CD4-positive, alpha-beta T cell (primary cell): ENCODE measurements around the gene RHBDL3. TPM values are rescaled to one million over a fixed set of nuclear protein-coding genes. Genes with fewer than 3 reads are reported as not detected.

Experiments used
- ATAC-seq: fragments of 200-7000 bp; cut with Tn5 transposase; one replicate; pipeline ENCODE4 v1.10.0; 2022; ENCODE audit warnings: mild to moderate bottlenecking; ENCODE audit not compliant: poor library complexity
- CTCF ChIA-PET: fragments of 350-600 bp; sonication (Branson Sonifier 250); formaldehyde crosslinking; loops from one replicate; lab custom pipeline; 2021; ENCODE audit warnings: antibody characterized with exemption, inconsistent platforms; lab: Charles Lee
- POLR2A ChIA-PET: fragments of 350-600 bp; sonication (Branson Sonifier 250); formaldehyde crosslinking; loops from one replicate; lab custom pipeline; 2021; ENCODE audit warnings: antibody characterized with exemption, inconsistent platforms; lab: Charles Lee
- DNase-seq, 14 experiments: peaks; one replicate each; pipeline ENCODE4 v3.0.0-alpha.2; 2013 to 2020; ENCODE audit warnings: mixed read lengths in 2 of 14
- H3K27ac ChIP-seq, 2 donors: one replicate each; pipeline versions ENCODE4 v1.5.1 to v1.7.0; 2013; ENCODE audit warnings: low read length in 2 of 2, low read depth in 1 of 2, mild to moderate bottlenecking in 1 of 2
- H3K27me3 ChIP-seq, 2 experiments: 1 replicate in 1 of 2; 2 replicates in 1 of 2; pipeline versions ENCODE4 v1.6.1 to v1.7.0; 2013; ENCODE audit warnings: low read length in 2 of 2, control low read depth in 1 of 2, mild to moderate bottlenecking in 1 of 2, moderate library complexity in 1 of 2; ENCODE audit not compliant: insufficient read depth in 2 of 2, control insufficient read depth in 1 of 2
- H3K36me3 ChIP-seq: one replicate; pipeline ENCODE4 v1.6.1; 2013; ENCODE audit warnings: low read length, control low read depth; ENCODE audit not compliant: insufficient read depth
- H3K4me1 ChIP-seq: one replicate; pipeline ENCODE4 v1.6.1; 2013; ENCODE audit warnings: low read length, control low read depth; ENCODE audit not compliant: insufficient read depth
- H3K4me3 ChIP-seq: one replicate; pipeline ENCODE4 v1.5.1; 2013; ENCODE audit warnings: mild to moderate bottlenecking, low read length, moderate library complexity
- H3K9me3 ChIP-seq, 2 experiments: 1 replicate in 1 of 2; 2 replicates in 1 of 2; pipeline versions ENCODE4 v1.6.1 to v1.7.0; 2013; ENCODE audit warnings: low read length in 2 of 2, mild to moderate bottlenecking in 2 of 2, control low read depth in 1 of 2, moderate library complexity in 1 of 2; ENCODE audit not compliant: control insufficient read depth in 1 of 2, insufficient read depth in 1 of 2
- H3K27ac Mint-ChIP-seq: one replicate; pipeline ENCODE4 v1.8.0; 2020; ENCODE audit warnings: mixed read lengths
- H3K27me3 Mint-ChIP-seq: one replicate; pipeline ENCODE4 v1.8.0; 2021; ENCODE audit warnings: mixed read lengths
- H3K36me3 Mint-ChIP-seq: one replicate; pipeline ENCODE4 v1.8.0; 2021; ENCODE audit warnings: low read depth, mixed read lengths
- H3K4me1 Mint-ChIP-seq: one replicate; pipeline ENCODE4 v1.8.0; 2021; ENCODE audit warnings: low read depth, mixed read lengths
- H3K4me3 Mint-ChIP-seq: one replicate; pipeline ENCODE4 v1.8.0; 2020; ENCODE audit warnings: mild to moderate bottlenecking, mixed read lengths
- H3K9me3 Mint-ChIP-seq: one replicate; pipeline ENCODE4 v1.8.0; 2020; ENCODE audit warnings: mixed read lengths
- CTCF ChIP-seq: fragments of 200-600 bp; IDR thresholded peaks from one replicate; pipeline ENCODE4 v1.8.0; 2022; ENCODE audit warnings: antibody characterized with exemption, mild to moderate bottlenecking
- intact Hi-C, 2 experiments: fragments of 100-400 bp; cut with DNase I in 1 of 2; cut with micrococcal nuclease in 1 of 2; formaldehyde crosslinking; loops; one replicate each; pipeline versions ENCODE4 v1.15.1 to v1.9.0; 2023 to 2025; cut with DNase I, micrococcal nuclease
- total RNA-seq, 174 experiments: library from RNA in 2 of 174; stranded (reverse) in 2 of 174; gene quantifications; one replicate each; pipeline ENCODE4 v1.2.3 and lab custom pipeline; 2021 to 2026

Gene RHBDL3
- total RNA-seq, 2 experiments from 2014 or later = 0.08 TPM; not detected in 1

- Mint-ChIP-seq H3K27ac (no peak overlapping the region), H3K4me1 (no peaks in the 10 kb centered on the region), H3K9me3 (no peaks in the 10 kb centered on the region), H3K27me3 (peaks cover 7% of the 10 kb centered on the region), H3K4me3 (no peak overlapping the region), H3K36me3 (no peaks in the 10 kb centered on the region)
- Histone ChIP-seq H3K27me3 (no peaks in the 10 kb centered on the region), H3K4me1 (no peaks in the 10 kb centered on the region), H3K4me3 (no peak overlapping the region), H3K27ac (no peak overlapping the region), H3K9me3 (no peaks in the 10 kb centered on the region), H3K36me3 (no peaks in the 10 kb centered on the region)
- intact Hi-C loops = no loop called here
- no peak for TF ChIP-seq CTCF
- no peak for DNase-seq
- CTCF ChIA-PET = no interaction called here
- no peak for ATAC-seq
- POLR2A ChIA-PET = no interaction called here
Measured at GRCh38 chr17:32281011-32281451, 15.4 kb downstream of the RHBDL3 start.

- no peak overlapping the region for H3K4me3 Mint-ChIP-seq
- no peak for TF ChIP-seq CTCF
- Histone ChIP-seq H3K4me1 (no peaks in the 10 kb centered on the region), H3K36me3 (no peaks in the 10 kb centered on the region), H3K27me3 (no peaks in the 10 kb centered on the region), H3K9me3 (no peaks in the 10 kb centered on the region), H3K4me3 (no peak overlapping the region), H3K27ac (no peak overlapping the region)
- CTCF ChIA-PET = no interaction called here
- POLR2A ChIA-PET = no interaction called here
- no peaks in the 10 kb centered on the region for H3K4me1 Mint-ChIP-seq
- no peaks in the 10 kb centered on the region for H3K36me3 Mint-ChIP-seq
- peaks cover 11% of the 10 kb centered on the region for H3K27me3 Mint-ChIP-seq
- intact Hi-C loops = no loop called here
- H3K27ac Mint-ChIP-seq = no peak overlapping the region
- ATAC-seq (no peak), DNase-seq (no peak)
- H3K9me3 Mint-ChIP-seq = no peaks in the 10 kb centered on the region
Measured at GRCh38 chr17:32283745-32284201, 18.1 kb downstream of the RHBDL3 start.

- no peak overlapping the region for H3K27ac ChIP-seq
Measured at GRCh38 chr17:32285306-32285705, 19.7 kb downstream of the RHBDL3 start.

More at GRCh38 chr17:32285306-32285705, 19.7 kb downstream of the RHBDL3 start:
- intact Hi-C loops = no loop called here
- Mint-ChIP-seq H3K36me3 (no peaks in the 10 kb centered on the region), H3K4me1 (no peaks in the 10 kb centered on the region), H3K27ac (no peak overlapping the region), H3K9me3 (no peaks in the 10 kb centered on the region), H3K27me3 (peaks cover 14% of the 10 kb centered on the region), H3K4me3 (no peak overlapping the region)
- CTCF ChIA-PET = no interaction called here
- Histone ChIP-seq H3K27me3 (no peaks in the 10 kb centered on the region), H3K36me3 (no peaks in the 10 kb centered on the region), H3K4me3 (no peak overlapping the region), H3K4me1 (no peaks in the 10 kb centered on the region), H3K9me3 (no peaks in the 10 kb centered on the region)
- TF ChIP-seq CTCF = no peak
- DNase-seq = no peak
- ATAC-seq = no peak
- POLR2A ChIA-PET = no interaction called here
